ENCODE measurements around the gene TUSC2. TPM values are rescaled to one million over a fixed set of nuclear protein-coding genes. Genes with fewer than 3 reads are reported as not detected.
A peak's percentile ranks its signal among the peaks of the same experiment; 100 is the strongest.

TUSC2 gene
- total and polyA plus RNA-seq, 2 of the 13 experiments (the other 11 are each of a cell fraction or from before 2014, with no cell fraction given): 36.7 to 39.1 TPM

- POLR2A ChIA-PET: interaction anchor here (1.3 to 13.0 kb wide), 4 partner anchors 11 to 25 kb away, joined by 3 to 222 read pairs (median 6); partner anchors contain the start of genes HYAL1, HYAL3, IFRD2 and NAA80
- Histone ChIP-seq H2AFZ (ENCODE audit: low read length) (no peak overlapping the region), H3K27ac (ENCODE audit: extremely low read length, insufficient read depth, low read length) (no peak overlapping the region), H3K4me1 (ENCODE audit: insufficient read depth, low read length) (peaks cover 50% of the 10 kb centered on the region), H3K27me3 (ENCODE audit: control insufficient read depth in 1 of 2, insufficient read depth in 2 of 2, low read length in 2 of 2) (no peaks in the 10 kb centered on the region; a peak in 1 of 5 replicates), H3K4me2 (ENCODE audit: low read depth, low read length) (no peak overlapping the region), H3K9ac (ENCODE audit: insufficient read depth, low read depth, low read length) (no peak overlapping the region), H3K9me3 (ENCODE audit: low read length) (no peaks in the 10 kb centered on the region), H3K36me3 (replicated peaks in 1 of 2; ENCODE audit: control insufficient read depth in 1 of 2, insufficient read depth in 2 of 2, low read length in 2 of 2) (peaks cover 16 to 32% of the 10 kb centered on the region in 2 experiments), H3K79me2 (ENCODE audit: insufficient read depth, low read length) (peaks cover 25% of the 10 kb centered on the region), H4K20me1 (ENCODE audit: insufficient read depth, low read length) (no peaks in the 10 kb centered on the region), H3K4me3 (replicated peaks in 1 of 3; ENCODE audit: insufficient read depth in 1 of 3, low read depth in 2 of 3, low read length in 3 of 3) (no peak overlapping the region)
- BruUV-seq (replicated peaks): no TSS peak
- CTCF ChIA-PET (ENCODE audit: low intra/inter-chr PET ratio, low total read pairs): no interaction called here
- no peak for DNase-seq (ENCODE audit: low spot score)
- FAIRE-seq: no peak
- 70% methylated on average over 5 of the region's 6 CpGs for WGBS (ENCODE audit: low lambda C conversion rate)
- in situ Hi-C loops (cut with HindIII; ENCODE audit: extremely low pct_ligation_motif_present, low pct_unique_long_range_greater_than_20kb) (no loop called here), intact Hi-C loops (cut with micrococcal nuclease; ENCODE audit: unreplicated experiment) (no loop called here)
- TF ChIP-seq NR3C1 (CRISPR knock-in tag; IDR thresholded peaks at IDR 0.05) (no peak), JDP2 (CRISPR knock-in tag; IDR thresholded peaks at IDR 0.05; ENCODE audit: borderline replicate concordance) (no peak), RAD21 (CRISPR knock-in tag; IDR thresholded peaks at IDR 0.05) (no peak), FOXO4 (CRISPR knock-in tag; conservative IDR thresholded peaks at IDR 0.05) (0 out of 2 replicates have a peak, but pooled peaks have one; percentile 23), ZNF772 (CRISPR knock-in tag; IDR thresholded peaks at IDR 0.05) (no peak), NR2C2 (CRISPR knock-in tag; IDR thresholded peaks at IDR 0.05; ENCODE audit: borderline replicate concordance) (no peak), PHF5A (CRISPR knock-in tag; IDR thresholded peaks at IDR 0.05; ENCODE audit: low read depth, unreplicated experiment) (no peak)
- no peak for ATAC-seq
Observed at GRCh38 chr3:50317300-50317699, 10.7 kb downstream of the TUSC2 start.

All from HepG2 (cell line).